H9 (cell line): Measurements from ENCODE around the gene PI16. TPM values are rescaled to one million over a fixed set of nuclear protein-coding genes. Genes with fewer than 3 reads are reported as not detected.

ENCODE experiments used
- DNase-seq: peaks from one replicate; pipeline ENCODE4 v3.0.0-alpha.2; 2017
- H2AFZ ChIP-seq: one replicate; pipeline ENCODE4 v1.6.1; 2013; ENCODE audit warnings: mild to moderate bottlenecking, low read length, control low read depth, moderate library complexity
- H2AK5ac ChIP-seq: 2 replicates; pipeline ENCODE4 v1.6.1; 2013; ENCODE audit warnings: low read length, control low read depth, mixed read lengths; ENCODE audit not compliant: insufficient read length
- H2BK120ac ChIP-seq: one replicate; pipeline ENCODE4 v1.6.1; 2013; ENCODE audit warnings: low read depth, mild to moderate bottlenecking, low read length, control low read depth, inconsistent platforms; ENCODE audit not compliant: poor library complexity, severe bottlenecking
- H2BK12ac ChIP-seq: 2 replicates; pipeline ENCODE4 v1.6.1; 2013; ENCODE audit warnings: low read length, control low read depth, mixed read lengths, low read depth; ENCODE audit not compliant: insufficient read length
- H2BK15ac ChIP-seq: 2 replicates; pipeline ENCODE4 v1.6.1; 2013; ENCODE audit warnings: low read depth, low read length, control low read depth
- H2BK20ac ChIP-seq: one replicate; pipeline ENCODE4 v1.6.1; 2013; ENCODE audit warnings: low read depth, mild to moderate bottlenecking, low read length, control low read depth, inconsistent platforms; ENCODE audit not compliant: poor library complexity, severe bottlenecking
- H2BK5ac ChIP-seq: 2 replicates; pipeline ENCODE4 v1.6.1; 2013; ENCODE audit warnings: low read length, control low read depth, mixed read lengths; ENCODE audit not compliant: insufficient read length
- H3K14ac ChIP-seq: 2 replicates; pipeline ENCODE4 v1.6.1; 2013; ENCODE audit warnings: low read length, control low read depth; ENCODE audit not compliant: insufficient read depth
- H3K18ac ChIP-seq: 2 replicates; pipeline ENCODE4 v1.6.1; 2013; ENCODE audit warnings: low read depth, mild to moderate bottlenecking, mixed read lengths, low read length, control low read depth; ENCODE audit not compliant: insufficient read length
- H3K23ac ChIP-seq: 2 replicates; pipeline ENCODE4 v1.6.1; 2013; ENCODE audit warnings: low read length, control low read depth, mixed read lengths, low read depth; ENCODE audit not compliant: insufficient read length
- H3K23me2 ChIP-seq: 2 replicates; pipeline ENCODE4 v1.6.1; 2013; ENCODE audit warnings: low read depth, mild to moderate bottlenecking, mixed read lengths, low read length, control low read depth; ENCODE audit not compliant: insufficient read length, poor library complexity, severe bottlenecking
- H3K27ac ChIP-seq: 2 replicates; pipeline ENCODE4 v1.5.1; 2013; ENCODE audit warnings: low read length, control low read depth, mixed read lengths, low read depth; ENCODE audit not compliant: insufficient read length
- H3K27me3 ChIP-seq: 2 replicates; pipeline ENCODE4 v1.6.1; 2013; ENCODE audit warnings: low read length, control low read depth, inconsistent platforms; ENCODE audit not compliant: insufficient read depth
- H3K4ac ChIP-seq: 2 replicates; pipeline ENCODE4 v1.6.1; 2013; ENCODE audit warnings: low read depth, mild to moderate bottlenecking, control low read depth, inconsistent platforms, low read length, moderate library complexity
- H3K4me1 ChIP-seq: 2 replicates; pipeline ENCODE4 v1.6.1; 2013; ENCODE audit warnings: low read length, control low read depth, inconsistent platforms; ENCODE audit not compliant: insufficient read depth
- H3K4me2 ChIP-seq: 2 replicates; pipeline ENCODE4 v1.6.1; 2013; ENCODE audit warnings: low read length, control low read depth, mixed read lengths; ENCODE audit not compliant: insufficient read length, insufficient read depth
- H3K56ac ChIP-seq: 2 replicates; pipeline ENCODE4 v1.6.1; 2013; ENCODE audit warnings: low read depth, mild to moderate bottlenecking, mixed read lengths, low read length, control low read depth; ENCODE audit not compliant: insufficient read length
- H3K79me1 ChIP-seq: 2 replicates; pipeline ENCODE4 v1.6.1; 2013; ENCODE audit warnings: low read depth, mild to moderate bottlenecking, moderate library complexity, low read length, control low read depth, inconsistent platforms; ENCODE audit not compliant: insufficient read depth, poor library complexity, severe bottlenecking
- H3K79me2 ChIP-seq: 2 replicates; pipeline ENCODE4 v1.6.1; 2013; ENCODE audit warnings: low read length, control low read depth, inconsistent platforms; ENCODE audit not compliant: insufficient read depth
- H3K9ac ChIP-seq: 2 replicates; pipeline ENCODE4 v1.6.1; 2013; ENCODE audit warnings: low read length, control low read depth, mixed read lengths; ENCODE audit not compliant: insufficient read length; ENCODE audit errors: extremely low read depth
- H3K9me3 ChIP-seq: one replicate; pipeline ENCODE4 v1.6.1; 2013; ENCODE audit warnings: low read depth, low read length, inconsistent platforms; ENCODE audit not compliant: control insufficient read depth
- H3T11ph ChIP-seq: one replicate; pipeline ENCODE4 v1.6.1; 2013; ENCODE audit warnings: mild to moderate bottlenecking, low read length, control low read depth, inconsistent platforms
- H4K20me1 ChIP-seq: one replicate; pipeline ENCODE4 v1.6.1; 2013; ENCODE audit not compliant: control insufficient read depth, insufficient read length, insufficient read depth
- H4K5ac ChIP-seq: 2 replicates; pipeline ENCODE4 v1.6.1; 2013; ENCODE audit warnings: low read depth, mild to moderate bottlenecking, mixed read lengths, low read length, control low read depth; ENCODE audit not compliant: insufficient read length
- H4K8ac ChIP-seq: replicated peaks from 2 replicates; pipeline ENCODE4 v1.6.1; 2013; ENCODE audit warnings: low read length, control low read depth, mixed read lengths, low read depth; ENCODE audit not compliant: insufficient read length
- H4K91ac ChIP-seq: 2 replicates; pipeline ENCODE4 v1.6.1; 2013; ENCODE audit warnings: low read depth, mild to moderate bottlenecking, moderate library complexity, mixed read lengths, low read length, control low read depth; ENCODE audit not compliant: insufficient read length
- H3K27ac Mint-ChIP-seq, 3 experiments: 2 replicates in 2 of 3; 3 replicates in 1 of 3; pipeline ENCODE4 v1.8.0; 2020 to 2021; ENCODE audit warnings: mixed read lengths in 3 of 3, mild to moderate bottlenecking in 1 of 3, moderate library complexity in 1 of 3
- H3K27me3 Mint-ChIP-seq: 2 replicates; pipeline ENCODE4 v1.8.0; 2021; ENCODE audit warnings: low read depth, mild to moderate bottlenecking, moderate library complexity, mixed read lengths
- H3K36me3 Mint-ChIP-seq, 3 experiments: 2 replicates in 2 of 3; 3 replicates in 1 of 3; pipeline ENCODE4 v1.8.0; 2020 to 2021; ENCODE audit warnings: low read depth in 3 of 3, mixed read lengths in 3 of 3; ENCODE audit not compliant: insufficient read depth in 1 of 3
- H3K4me1 Mint-ChIP-seq, 2 experiments: 2 replicates each; pipeline ENCODE4 v1.8.0; 2020; ENCODE audit warnings: mixed read lengths in 2 of 2
- H3K4me3 Mint-ChIP-seq, 2 experiments: 2 replicates in 1 of 2; 3 replicates in 1 of 2; pipeline ENCODE4 v1.8.0; 2020 to 2021; ENCODE audit warnings: mild to moderate bottlenecking in 2 of 2, mixed read lengths in 2 of 2, moderate library complexity in 1 of 2
- H3K9me3 Mint-ChIP-seq, 2 experiments: 2 replicates in 1 of 2; 3 replicates in 1 of 2; pipeline ENCODE4 v1.8.0; 2020; ENCODE audit warnings: mild to moderate bottlenecking in 2 of 2, mixed read lengths in 2 of 2, moderate library complexity in 1 of 2
- CTCF ChIP-seq: fragments of 200-600 bp; sonication (generic); conservative IDR thresholded peaks from 3 replicates; pipeline ENCODE4 v1.8.0; 2021; ENCODE audit warnings: antibody characterized with exemption, mild to moderate bottlenecking
- WGBS: extraction: QIAGEN DNeasy Blood & Tissue Kit; methylation state at CpG from one replicate; pipeline ENCODE4 v1.1.7; 2013; ENCODE audit warnings: missing lambda C conversion rate, low lambda C conversion rate, mixed read lengths; ENCODE audit not compliant: insufficient read length; ENCODE audit errors: extremely low coverage; 5-methylcytosine and 5-hydroxymethylcytosine counted together
- total RNA-seq: library from RNA; stranded (reverse); gene quantifications from 2 replicates; pipeline ENCODE4 v1.2.1, GENCODE V29; 2021

PI16 gene
- total RNA-seq, 1 experiment from 2014 or later, result not detected

- Histone ChIP-seq H2AK5ac (no peak overlapping the region), H3K4ac (no peak overlapping the region; the same call in 1 of the 2 replicates), H2BK120ac (peak overlapping the region; percentile 28), H3K23me2 (peaks cover 21% of the 10 kb centered on the region), H3K27ac (no peak overlapping the region), H3K23ac (no peak overlapping the region), H2AFZ (no peak overlapping the region), H3K56ac (no peak overlapping the region), H2BK12ac (no peak overlapping the region), H3K79me1 (no peaks in the 10 kb centered on the region), H3K14ac (peak overlapping the region; percentile 88), H2BK15ac (no peak overlapping the region), H3K4me2 (peak overlapping the region; percentile 100), H4K20me1 (no peaks in the 10 kb centered on the region), H4K5ac (no peak overlapping the region), H3K79me2 (peaks cover 35% of the 10 kb centered on the region; the same call in 1 of the 2 replicates), H3K9me3 (no peaks in the 10 kb centered on the region), H3T11ph (no peak overlapping the region), H3K27me3 (no peaks in the 10 kb centered on the region), H3K9ac (peak overlapping the region; percentile 89), H3K18ac (peak overlapping the region; percentile 93), H2BK20ac (no peak overlapping the region), H4K8ac (no peak overlapping the region), H2BK5ac (no peak overlapping the region), H3K4me1 (peaks cover 9% of the 10 kb centered on the region; the same call in 1 of the 2 replicates), H4K91ac (no peak overlapping the region)
- Mint-ChIP-seq H3K4me1 (peaks cover 13 to 14% of the 10 kb centered on the region in 2 experiments), H3K4me3 (peak overlapping the region; percentile 90 to 97), H3K27me3 (peaks cover 3% of the 10 kb centered on the region), H3K36me3 (peaks cover 3 to 4% (median 4%) of the 10 kb centered on the region in 3 experiments; a peak in 4 of 7 replicates), H3K27ac (peak overlapping the region; percentile 94 to 99 (median 97)), H3K9me3 (no peaks in the 10 kb centered on the region)
- TF ChIP-seq CTCF, result no peak
- WGBS, result no CpG with 5 or more reads among the region's 8 CpGs
- no peak for DNase-seq
Measured at GRCh38 chr6:36986704-36987047, 32.1 kb downstream of the PI16 start.
